Astrocyte (in vitro differentiated cells and primary cell): ENCODE measurements around the gene SCGB1C1. TPM values are rescaled to one million over a fixed set of nuclear protein-coding genes. Genes with fewer than 3 reads are reported as not detected.

Experiments used
- DNase-seq: peaks from one replicate; pipeline ENCODE4 v3.0.0-alpha.2; 2010; ENCODE audit warnings: low read depth
- FAIRE-seq: peaks from 2 replicates; lab custom pipeline; 2011; peaks lifted over from hg19 to GRCh38; lab: Jason Lieb, UNC
- H2AFZ ChIP-seq: 2 replicates; pipeline ENCODE4 v1.6.0; 2012; ENCODE audit warnings: low read depth, low read length, inconsistent platforms
- H3K27ac ChIP-seq: 2 replicates; pipeline ENCODE4 v1.5.1; 2011; ENCODE audit warnings: low read depth, low read length, inconsistent platforms
- H3K27me3 ChIP-seq: 2 replicates; pipeline ENCODE4 v1.6.0; 2011; ENCODE audit warnings: low read length, inconsistent platforms; ENCODE audit not compliant: insufficient read depth
- H3K36me3 ChIP-seq: 2 replicates; pipeline ENCODE4 v1.5.1; 2011; ENCODE audit warnings: low read length, inconsistent platforms; ENCODE audit not compliant: insufficient read depth
- H3K4me1 ChIP-seq: 2 replicates; pipeline ENCODE4 v1.5.1; 2011; ENCODE audit warnings: low read length, inconsistent platforms; ENCODE audit not compliant: insufficient read depth
- H3K4me2 ChIP-seq: 2 replicates; pipeline ENCODE4 v1.6.0; 2012; ENCODE audit warnings: low read length, inconsistent platforms
- H3K4me3 ChIP-seq: 2 replicates; pipeline ENCODE4 v1.5.1; 2011; ENCODE audit warnings: low read depth, mild to moderate bottlenecking, low read length, inconsistent platforms; ENCODE audit not compliant: insufficient read depth
- H3K79me2 ChIP-seq: 2 replicates; pipeline ENCODE4 v1.6.0; 2012; ENCODE audit warnings: mild to moderate bottlenecking, low read length, inconsistent platforms; ENCODE audit not compliant: insufficient read depth
- H3K9ac ChIP-seq: 2 replicates; pipeline ENCODE4 v1.6.0; 2012; ENCODE audit warnings: mild to moderate bottlenecking, low read length, inconsistent platforms
- H3K9me3 ChIP-seq: 2 replicates; pipeline ENCODE4 v1.5.1; 2012; ENCODE audit warnings: low read depth, mild to moderate bottlenecking, low read length, inconsistent platforms; ENCODE audit not compliant: insufficient read depth
- H4K20me1 ChIP-seq: 2 replicates; pipeline ENCODE4 v1.6.0; 2012; ENCODE audit warnings: low read length, inconsistent platforms; ENCODE audit not compliant: insufficient read depth
- H3K27ac Mint-ChIP-seq: one replicate; pipeline ENCODE4 v1.8.0; 2021; ENCODE audit warnings: mild to moderate bottlenecking, mixed read lengths; ENCODE audit not compliant: unreplicated experiment
- H3K27me3 Mint-ChIP-seq: one replicate; pipeline ENCODE4 v1.8.0; 2021; ENCODE audit warnings: low read depth, mixed read lengths; ENCODE audit not compliant: unreplicated experiment
- H3K36me3 Mint-ChIP-seq: one replicate; pipeline ENCODE4 v1.8.0; 2021; ENCODE audit warnings: low read depth, mixed read lengths; ENCODE audit not compliant: unreplicated experiment
- H3K4me1 Mint-ChIP-seq: one replicate; pipeline ENCODE4 v1.8.0; 2021; ENCODE audit warnings: low read depth, mixed read lengths; ENCODE audit not compliant: unreplicated experiment
- H3K4me3 Mint-ChIP-seq: one replicate; pipeline ENCODE4 v1.8.0; 2021; ENCODE audit warnings: mild to moderate bottlenecking, moderate library complexity, mixed read lengths; ENCODE audit not compliant: unreplicated experiment
- H3K9me3 Mint-ChIP-seq: one replicate; pipeline ENCODE4 v1.8.0; 2021; ENCODE audit warnings: mild to moderate bottlenecking, mixed read lengths; ENCODE audit not compliant: unreplicated experiment
- EZH2 ChIP-seq: IDR thresholded peaks from 2 replicates; pipeline ENCODE4 v1.6.1; 2012; ENCODE audit warnings: mild to moderate bottlenecking, low read length, inconsistent platforms; ENCODE audit not compliant: insufficient read depth
- total RNA-seq: library from RNA; stranded (reverse); gene quantifications from 2 replicates; pipeline ENCODE4 v1.2.1, GENCODE V29; 2021
- TF ChIP-seq, protein P1 (sequence below): IDR thresholded peaks from 2 replicates; pipeline ENCODE4 v1.5.1; 2011; ENCODE audit warnings: low read depth, mild to moderate bottlenecking, inconsistent platforms, low read length, moderate library complexity; ENCODE audit not compliant: insufficient read depth

The SCGB1C1 gene
- total RNA-seq, 1 donor from 2014 or later, result not detected

DNA sequence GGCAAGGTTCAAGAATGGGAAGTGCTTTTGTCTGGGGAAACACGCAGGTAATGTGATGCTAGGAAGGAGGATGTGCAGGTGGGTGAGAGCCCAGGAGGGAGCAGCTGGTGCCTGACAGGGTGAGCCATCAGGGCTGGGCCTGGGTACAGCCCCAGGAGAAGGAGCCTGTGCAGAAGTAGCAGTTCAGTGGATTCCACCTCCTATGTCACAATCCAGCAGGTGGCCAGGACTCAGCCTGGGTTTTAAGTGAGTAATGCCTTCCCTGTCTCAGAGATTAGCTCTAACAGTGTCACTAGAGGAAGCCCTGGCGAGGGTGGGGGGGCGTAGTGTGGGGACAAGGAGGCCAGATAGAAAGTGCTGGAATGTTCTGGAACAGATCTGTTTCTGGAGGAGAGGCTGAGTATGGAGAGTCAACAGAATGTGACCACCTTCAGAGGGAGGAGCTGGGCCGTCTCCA is 22.7 kb downstream of the SCGB1C1 start:
- no peak overlapping the region for H3K4me3 ChIP-seq
- DNase-seq (no peak), FAIRE-seq (no peak)
- Mint-ChIP-seq H3K36me3 (peaks cover 17% of the 10 kb centered on the region), H3K27me3 (no peaks in the 10 kb centered on the region), H3K4me3 (no peak overlapping the region), H3K9me3 (no peaks in the 10 kb centered on the region), H3K27ac (peak overlapping the region; percentile 62), H3K4me1 (peaks cover 33% of the 10 kb centered on the region)
- no peak overlapping the region for H3K27ac ChIP-seq
- H3K4me1 ChIP-seq, result peaks cover 7% of the 10 kb centered on the region
- peaks cover 30% of the 10 kb centered on the region for H3K79me2 ChIP-seq
- no peak overlapping the region for H2AFZ ChIP-seq
- no peak overlapping the region for H3K9ac ChIP-seq
- peaks cover 56% of the 10 kb centered on the region for H4K20me1 ChIP-seq
- H3K36me3 ChIP-seq, result peaks cover 47% of the 10 kb centered on the region
- no peak overlapping the region for H3K4me2 ChIP-seq
- TF ChIP-seq, protein P1, sequence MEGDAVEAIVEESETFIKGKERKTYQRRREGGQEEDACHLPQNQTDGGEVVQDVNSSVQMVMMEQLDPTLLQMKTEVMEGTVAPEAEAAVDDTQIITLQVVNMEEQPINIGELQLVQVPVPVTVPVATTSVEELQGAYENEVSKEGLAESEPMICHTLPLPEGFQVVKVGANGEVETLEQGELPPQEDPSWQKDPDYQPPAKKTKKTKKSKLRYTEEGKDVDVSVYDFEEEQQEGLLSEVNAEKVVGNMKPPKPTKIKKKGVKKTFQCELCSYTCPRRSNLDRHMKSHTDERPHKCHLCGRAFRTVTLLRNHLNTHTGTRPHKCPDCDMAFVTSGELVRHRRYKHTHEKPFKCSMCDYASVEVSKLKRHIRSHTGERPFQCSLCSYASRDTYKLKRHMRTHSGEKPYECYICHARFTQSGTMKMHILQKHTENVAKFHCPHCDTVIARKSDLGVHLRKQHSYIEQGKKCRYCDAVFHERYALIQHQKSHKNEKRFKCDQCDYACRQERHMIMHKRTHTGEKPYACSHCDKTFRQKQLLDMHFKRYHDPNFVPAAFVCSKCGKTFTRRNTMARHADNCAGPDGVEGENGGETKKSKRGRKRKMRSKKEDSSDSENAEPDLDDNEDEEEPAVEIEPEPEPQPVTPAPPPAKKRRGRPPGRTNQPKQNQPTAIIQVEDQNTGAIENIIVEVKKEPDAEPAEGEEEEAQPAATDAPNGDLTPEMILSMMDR, result no peak
- no peak for TF ChIP-seq EZH2
- no peaks in the 10 kb centered on the region for H3K9me3 ChIP-seq
- no peaks in the 10 kb centered on the region for H3K27me3 ChIP-seq

DNA sequence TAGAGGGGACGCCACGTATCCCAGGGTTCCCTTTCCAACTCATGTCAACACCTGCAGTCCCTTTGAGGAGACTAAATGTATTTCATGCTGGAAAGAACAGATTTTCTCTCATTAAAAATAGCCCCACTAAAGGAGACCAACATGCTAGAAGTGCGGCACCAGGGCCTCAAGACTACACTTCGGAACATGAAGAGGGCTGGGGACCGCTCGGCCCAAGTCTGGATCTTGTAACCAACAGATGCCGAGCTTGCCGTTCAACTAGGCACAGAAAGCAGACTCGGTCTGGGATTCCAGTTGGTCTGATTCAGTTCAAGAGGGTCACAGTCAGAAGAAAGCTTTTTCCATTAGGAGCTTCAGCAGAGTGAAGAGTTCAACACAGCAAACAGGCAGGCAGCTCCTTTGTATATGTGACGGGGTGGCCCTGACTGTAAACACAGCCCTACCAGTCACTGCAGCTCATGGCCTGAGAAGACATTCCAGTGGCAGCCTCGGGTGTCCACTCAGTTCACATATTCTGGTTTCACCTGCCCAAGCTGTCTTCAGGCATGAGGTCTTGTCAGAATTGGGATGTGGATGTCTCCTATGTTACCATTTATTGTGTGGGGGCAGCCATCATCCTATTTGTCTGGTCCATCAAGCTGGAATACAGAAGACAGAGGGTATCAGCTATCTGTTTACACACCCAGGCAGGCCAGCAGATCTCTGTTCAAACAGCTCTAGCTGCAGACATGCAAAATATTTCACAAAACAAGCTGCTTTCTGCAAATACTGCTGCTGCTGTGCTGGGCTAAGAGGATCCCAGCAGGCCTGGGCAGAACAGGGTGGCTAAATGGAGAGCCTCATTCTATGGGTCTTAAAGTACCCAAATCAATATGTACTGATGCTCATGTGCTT is 23.4 kb downstream of the SCGB1C1 start:
- no peaks in the 10 kb centered on the region for H3K9me3 Mint-ChIP-seq
- FAIRE-seq (no peak), DNase-seq (no peak)
- peaks cover 23% of the 10 kb centered on the region for H3K79me2 ChIP-seq
- no peak overlapping the region for H3K4me2 ChIP-seq
- no peak overlapping the region for H2AFZ ChIP-seq
- H3K36me3 ChIP-seq, result peaks cover 41% of the 10 kb centered on the region
- H4K20me1 ChIP-seq, result peaks cover 49% of the 10 kb centered on the region
- H3K27ac ChIP-seq, result no peak overlapping the region
- H3K4me3 Mint-ChIP-seq, result no peak overlapping the region
- peak overlapping the region; percentile 62 for H3K27ac Mint-ChIP-seq
- H3K4me1 Mint-ChIP-seq, result peaks cover 26% of the 10 kb centered on the region
- H3K36me3 Mint-ChIP-seq, result peaks cover 17% of the 10 kb centered on the region
- no peaks in the 10 kb centered on the region for H3K4me1 ChIP-seq
- H3K9ac ChIP-seq, result no peak overlapping the region
- TF ChIP-seq EZH2, result no peak
- TF ChIP-seq, protein P1, result no peak
- H3K4me3 ChIP-seq, result no peak overlapping the region
- H3K9me3 ChIP-seq, result no peaks in the 10 kb centered on the region
- H3K27me3 ChIP-seq, result no peaks in the 10 kb centered on the region
- H3K27me3 Mint-ChIP-seq, result no peaks in the 10 kb centered on the region

DNA sequence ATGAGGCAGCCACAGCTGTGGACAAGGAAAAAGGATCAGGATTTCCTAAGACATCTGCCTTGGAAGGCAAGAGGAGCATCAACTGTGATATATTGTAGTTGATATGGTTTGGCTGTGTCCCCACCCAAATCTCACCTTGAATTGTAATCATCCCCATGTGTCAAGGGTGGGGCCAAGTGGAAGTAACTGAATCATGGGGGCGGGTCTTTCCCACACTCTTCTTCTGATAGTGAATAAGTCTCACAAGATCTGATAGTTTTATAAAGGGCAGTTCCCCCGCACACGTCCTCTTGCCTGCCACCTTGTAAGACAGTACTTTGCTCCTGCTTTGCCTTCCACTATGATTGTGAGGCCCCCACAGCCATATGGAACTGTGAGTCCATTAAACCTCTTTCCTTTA is 24.8 kb downstream of the SCGB1C1 start:
- H3K4me3 Mint-ChIP-seq, result no peak overlapping the region
- Histone ChIP-seq H3K27ac (no peak overlapping the region), H3K4me3 (no peak overlapping the region), H3K36me3 (peaks cover 29% of the 10 kb centered on the region), H3K79me2 (peaks cover 9% of the 10 kb centered on the region), H3K9ac (no peak overlapping the region), H2AFZ (no peak overlapping the region), H3K9me3 (no peaks in the 10 kb centered on the region), H3K4me1 (no peaks in the 10 kb centered on the region), H4K20me1 (peaks cover 35% of the 10 kb centered on the region), H3K27me3 (no peaks in the 10 kb centered on the region), H3K4me2 (no peak overlapping the region)
- no peak for DNase-seq
- H3K27ac Mint-ChIP-seq, result no peak overlapping the region
- no peaks in the 10 kb centered on the region for H3K9me3 Mint-ChIP-seq
- H3K27me3 Mint-ChIP-seq, result no peaks in the 10 kb centered on the region
- peaks cover 18% of the 10 kb centered on the region for H3K36me3 Mint-ChIP-seq
- peaks cover 16% of the 10 kb centered on the region for H3K4me1 Mint-ChIP-seq
- no peak for FAIRE-seq
- TF ChIP-seq, protein P1, result no peak
- TF ChIP-seq EZH2, result no peak
